ENCODE data around the gene PLXNB1. TPM values are rescaled to one million over a fixed set of nuclear protein-coding genes. Genes with fewer than 3 reads are reported as not detected.

Gene PLXNB1
- total and polyA plus RNA-seq, 10 of the 15 experiments (the other 5 are each of a cell fraction or from before 2014, with no cell fraction given), result 0.18 to 15.1 (median 5.3) TPM

- BruUV-seq (replicated peaks), result no TSS peak
- ATAC-seq, result no peak
- ChIA-PET RAD21 (ENCODE audit: unreplicated experiment) (no interaction called here), CTCF (interaction anchor here (1.9 to 2.9 kb wide), 2 partner anchors 48 to 58 kb away, joined by 4 to 8 read pairs; no protein-coding TSS in a partner anchor), SMC1A (ENCODE audit: uncharacterized antibody, unreplicated experiment) (no interaction called here), POLR2A (no interaction called here)
- Histone ChIP-seq H3K27me3 (replicated peaks in 1 of 2; ENCODE audit: control insufficient read depth in 2 of 2, insufficient read depth in 2 of 2, low read length in 1 of 2) (no peaks in the 10 kb centered on the region), H3K4me1 (ENCODE audit: control insufficient read depth, insufficient read depth, low read length) (no peaks in the 10 kb centered on the region), H4K20me1 (ENCODE audit: control insufficient read depth, insufficient read depth) (no peaks in the 10 kb centered on the region), H3K9me3 (replicated peaks; ENCODE audit: control insufficient read depth, insufficient read depth, low read length) (no peaks in the 10 kb centered on the region), H3K4me2 (ENCODE audit: control insufficient read depth, insufficient read depth) (no peak overlapping the region), H2AFZ (ENCODE audit: control insufficient read depth, low read depth, low read length) (no peak overlapping the region), H3K36me3 (ENCODE audit: control insufficient read depth in 2 of 2, insufficient read depth in 2 of 2, low read length in 1 of 2) (peaks cover 13 to 23% of the 10 kb centered on the region in 2 experiments), H3K27ac (ENCODE audit: control insufficient read depth, insufficient read depth) (no peak overlapping the region), H3K9ac (ENCODE audit: control insufficient read depth, insufficient read depth, low read length) (no peak overlapping the region), H3K79me2 (ENCODE audit: control insufficient read depth, insufficient read depth, low read length) (no peaks in the 10 kb centered on the region), H3K4me3 (no peak overlapping the region)
- DNase-seq (ENCODE audit: low read depth, low spot score), result no peak
- FAIRE-seq, result no peak
- in situ Hi-C loops (cut with MboI), result no loop called here
- intact Hi-C loops (cut with micrococcal nuclease; ENCODE audit: unreplicated experiment), result no loop called here
- WGBS (ENCODE audit: insufficient coverage, insufficient replicate concordance, low lambda C conversion rate, missing lambda C conversion rate), result 94% methylated on average over 3 of the region's 3 CpGs
- TF ChIP-seq TCF3 (IDR thresholded peaks at IDR 0.05; ENCODE audit: borderline replicate concordance, insufficient read depth, low read depth, low read length) (no peak), SPI1 (IDR thresholded peaks at IDR 0.05; ENCODE audit: borderline replicate concordance, insufficient read depth, low read depth, low read length) (no peak), ETV6 (conservative IDR thresholded peaks at IDR 0.05 in 1 of 2, IDR thresholded peaks at IDR 0.05 in 1 of 2; ENCODE audit: borderline replicate concordance in 1 of 2, low read depth in 1 of 2) (no peak), RFX5 (IDR thresholded peaks at IDR 0.05; ENCODE audit: low read depth, low read length) (no peak), E2F4 (IDR thresholded peaks at IDR 0.05; ENCODE audit: low read depth, low read length) (no peak), MYB (IDR thresholded peaks at IDR 0.05; ENCODE audit: borderline replicate concordance, low read depth, low read length) (no peak), REST (IDR thresholded peaks at IDR 0.05; ENCODE audit: low read depth, low read length) (no peak), DPF2 (IDR thresholded peaks at IDR 0.05) (no peak), TAF1 (IDR thresholded peaks at IDR 0.05; ENCODE audit: borderline replicate concordance, low read depth, low read length) (no peak), IRF4 (IDR thresholded peaks at IDR 0.05; ENCODE audit: low read depth, low read length) (no peak), IRF5 (IDR thresholded peaks at IDR 0.05; ENCODE audit: borderline replicate concordance) (no peak), GABPA (IDR thresholded peaks at IDR 0.05; ENCODE audit: low read depth) (no peak), ZNF207 (IDR thresholded peaks at IDR 0.05; ENCODE audit: borderline replicate concordance) (no peak), CREM (IDR thresholded peaks at IDR 0.05; ENCODE audit: low read depth) (no peak), RELB (IDR thresholded peaks at IDR 0.05; ENCODE audit: low read depth) (no peak)
Measured at GRCh38 chr3:48459331-48459730, 29.4 kb upstream of the PLXNB1 start.
